Middle frontal gyrus (tissue), 1 donor: Measurements from ENCODE around the gene SGMS1.
A peak's percentile ranks its signal among the peaks of the same experiment; 100 is the strongest.

Experiments
- DNase-seq: peaks from one replicate; pipeline ENCODE4 v3.0.0-alpha.2; 2015; ENCODE audit warnings: low spot score; ENCODE audit errors: extremely low spot score

The SGMS1 gene

DNA sequence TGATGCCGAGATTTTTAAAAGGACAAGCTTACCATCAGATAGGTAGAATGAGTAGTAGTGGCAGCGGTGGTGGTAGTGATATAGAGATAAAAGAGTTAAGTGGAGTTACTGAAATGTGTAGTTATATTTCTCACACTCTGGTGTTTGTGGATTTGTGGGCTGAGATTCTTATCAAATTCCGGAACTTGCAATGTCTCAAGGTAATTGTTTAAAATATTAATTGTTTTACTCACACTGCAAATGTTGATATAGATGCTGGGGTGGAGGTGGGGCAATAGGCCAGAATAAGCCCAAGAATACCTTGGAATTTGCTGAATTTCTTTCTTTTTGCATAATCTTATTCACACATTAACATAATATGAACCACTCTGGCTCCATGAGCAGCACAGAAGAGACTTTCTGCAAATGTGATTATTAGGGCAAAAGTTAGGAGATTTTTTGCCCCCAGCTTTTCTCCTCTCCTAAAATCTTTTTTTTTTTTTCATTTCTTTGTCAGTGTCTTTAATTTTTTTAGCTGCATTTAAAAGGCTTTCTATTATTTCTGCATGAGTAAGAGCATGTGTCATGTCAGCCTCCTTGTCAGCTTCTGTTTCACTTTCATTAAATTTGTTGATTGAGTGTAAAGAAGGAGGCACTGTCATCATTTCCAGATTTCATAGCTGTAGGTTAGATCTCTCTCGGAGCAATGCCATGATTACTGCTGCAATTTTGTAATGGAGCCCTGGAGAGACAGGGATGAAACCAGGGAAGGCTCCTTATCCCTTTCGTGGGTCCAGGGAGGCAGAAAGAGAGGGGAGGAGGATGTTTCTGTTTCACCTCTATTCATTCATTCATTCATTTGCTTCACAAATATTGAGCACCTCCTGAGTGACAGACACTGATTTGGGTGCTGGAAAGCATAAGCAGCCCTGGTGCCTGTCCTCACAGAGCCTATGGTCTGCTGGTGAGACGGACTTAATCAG lies 13.1 kb upstream of the SGMS1 start:
- DNase-seq = no peak

DNA sequence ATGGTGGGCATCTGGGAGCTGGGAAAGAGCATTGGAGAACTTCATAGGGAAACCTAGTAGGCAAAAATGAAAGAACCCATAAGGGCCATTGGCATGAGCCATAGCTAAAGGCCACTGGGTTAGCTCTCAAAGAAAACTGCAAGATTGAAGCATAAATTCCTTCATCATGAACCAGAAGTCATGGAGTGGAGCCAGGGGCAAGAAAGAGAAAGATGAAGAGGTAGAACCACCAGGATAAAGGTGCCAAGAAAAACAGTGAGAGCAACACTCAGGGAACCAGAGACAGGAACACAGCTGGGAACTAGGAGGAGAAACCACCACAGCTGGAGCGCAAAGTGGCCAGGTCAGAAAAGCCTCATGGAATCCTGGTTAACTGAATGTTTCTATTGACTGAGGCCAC lies 11.5 kb upstream of the SGMS1 start:
- DNase-seq = no peak

DNA sequence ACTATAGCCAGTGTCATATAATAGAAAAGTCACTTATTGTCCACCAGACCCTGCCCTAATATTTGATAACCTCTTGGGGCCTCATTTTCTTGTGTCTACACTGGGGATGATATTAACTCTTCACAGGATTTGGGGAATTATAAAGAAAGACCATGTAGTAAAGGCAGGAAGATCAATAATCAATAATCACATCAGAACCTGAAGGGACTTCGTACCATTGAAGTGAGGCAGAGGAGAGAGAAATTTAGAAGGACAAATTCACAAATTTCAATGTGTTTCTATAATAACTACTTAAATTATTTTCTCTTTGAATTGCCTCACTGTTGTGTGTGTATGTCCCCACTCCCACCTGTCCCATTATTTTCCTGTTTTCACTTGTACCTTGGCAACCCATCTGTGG lies 10.7 kb upstream of the SGMS1 start:
- DNase-seq = no peak

DNA sequence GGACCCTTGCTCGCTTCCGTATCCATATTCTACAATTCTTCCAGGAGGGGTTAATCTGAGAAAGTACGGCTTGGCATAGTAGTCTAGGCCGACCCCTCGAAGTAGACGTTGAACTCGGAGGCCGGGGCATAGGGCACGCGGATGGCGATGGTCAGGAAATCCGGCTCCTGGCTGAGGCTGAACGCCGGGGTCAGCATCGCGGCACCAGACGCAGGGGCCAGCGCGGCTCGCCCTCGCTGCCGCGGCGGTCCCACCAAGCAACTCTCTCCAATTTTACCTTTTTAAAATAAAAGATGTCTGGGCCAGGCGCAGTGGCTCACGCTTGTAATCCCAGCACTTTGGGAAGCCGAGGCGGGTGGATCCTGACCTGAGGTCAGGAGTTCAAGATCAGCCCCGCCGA lies 7.3 kb upstream of the SGMS1 start:
- DNase-seq = no peak

DNA sequence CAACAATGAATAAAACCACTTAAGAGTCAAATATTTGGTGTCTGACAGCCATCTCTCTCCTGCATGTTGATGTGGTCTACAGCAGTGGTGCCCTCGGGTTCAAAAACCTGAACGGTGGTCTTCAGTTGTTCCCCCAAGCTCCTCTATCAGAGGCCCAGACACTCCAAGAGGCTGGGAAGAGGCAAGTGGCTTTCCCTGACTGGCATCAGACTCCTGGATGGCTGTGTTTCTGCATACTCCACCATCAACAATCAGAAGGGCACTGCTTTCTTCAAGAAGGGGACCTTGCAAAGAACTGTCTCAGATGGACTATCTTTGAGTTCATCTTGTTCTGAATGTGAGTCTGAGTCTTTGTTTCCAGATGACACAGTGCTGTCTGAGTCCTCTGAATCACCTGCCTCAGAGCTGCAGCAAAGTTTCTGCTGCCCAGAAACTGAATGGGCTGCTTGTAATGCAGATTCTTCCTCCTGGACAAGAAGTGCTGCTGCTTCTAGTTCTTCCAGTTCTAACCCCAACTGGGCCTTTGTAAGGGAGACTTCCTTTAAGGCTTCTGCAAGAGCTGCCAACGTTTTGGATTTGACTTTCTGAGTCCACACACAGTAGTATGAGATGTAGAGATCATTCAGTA lies 5.9 kb upstream of the SGMS1 start:
- DNase-seq = no peak

DNA sequence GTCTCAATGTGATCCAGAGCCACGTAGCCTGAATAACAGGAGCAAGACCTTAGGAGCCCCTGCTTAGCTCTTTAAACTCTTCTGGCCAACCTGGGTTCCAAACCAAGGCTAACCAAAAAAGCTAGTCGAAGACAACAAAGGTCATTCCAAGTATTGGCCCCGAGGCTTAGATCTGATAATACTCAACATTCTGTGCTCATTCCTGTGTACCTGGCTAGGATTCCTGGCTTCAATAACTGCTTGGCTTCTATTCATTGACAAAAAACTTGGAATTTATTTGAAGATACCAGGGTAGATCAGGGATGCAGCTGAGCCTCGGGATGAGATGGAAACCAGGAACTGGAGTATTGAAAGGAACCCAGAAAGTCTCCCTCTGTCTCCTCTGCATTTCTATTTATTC lies 4.1 kb upstream of the SGMS1 start:
- no peak for DNase-seq

DNA sequence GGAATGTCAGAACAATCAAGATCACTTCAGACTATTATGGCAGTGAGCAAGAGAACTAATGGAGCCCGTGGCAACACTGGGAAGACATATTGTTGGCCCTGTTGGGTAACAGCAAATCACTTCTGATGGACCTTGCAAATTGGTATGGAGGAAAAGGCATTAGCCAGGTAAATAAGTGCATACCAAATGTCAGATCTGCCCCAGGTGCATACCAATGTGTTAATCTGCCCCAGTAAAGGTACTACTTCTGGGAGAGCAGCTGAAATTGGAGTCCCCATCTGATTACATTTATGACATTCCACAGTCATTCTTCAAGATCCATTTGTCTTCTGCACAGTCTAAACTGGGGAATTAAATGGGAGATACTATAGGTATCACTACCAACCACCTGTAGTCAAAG lies 3.7 kb upstream of the SGMS1 start:
- no peak for DNase-seq

DNA sequence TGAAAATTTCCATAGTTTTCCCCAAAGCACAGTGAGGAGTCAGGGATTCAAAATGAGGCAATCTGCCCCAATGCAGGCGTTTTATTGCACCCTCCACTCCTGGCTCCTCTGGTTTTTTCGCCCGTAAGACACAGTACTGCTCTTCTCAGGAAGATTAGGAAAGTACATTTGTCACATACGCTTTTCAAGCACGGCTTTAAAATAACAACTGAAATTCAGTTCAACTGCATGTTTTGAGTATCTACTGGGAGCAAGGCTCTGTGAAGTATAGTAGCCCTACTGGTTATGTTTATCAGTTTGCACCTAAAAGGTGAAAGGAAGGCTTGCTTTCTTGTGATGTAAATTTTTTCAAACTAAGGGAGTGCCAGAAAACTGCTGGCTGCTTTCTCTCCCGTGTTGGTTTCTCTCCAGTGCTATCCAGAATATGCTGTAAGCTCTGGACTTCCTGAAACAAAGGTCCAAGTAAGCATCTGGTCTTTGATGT lies 1.9 kb upstream of the SGMS1 start:
- DNase-seq = peak; percentile 12

DNA sequence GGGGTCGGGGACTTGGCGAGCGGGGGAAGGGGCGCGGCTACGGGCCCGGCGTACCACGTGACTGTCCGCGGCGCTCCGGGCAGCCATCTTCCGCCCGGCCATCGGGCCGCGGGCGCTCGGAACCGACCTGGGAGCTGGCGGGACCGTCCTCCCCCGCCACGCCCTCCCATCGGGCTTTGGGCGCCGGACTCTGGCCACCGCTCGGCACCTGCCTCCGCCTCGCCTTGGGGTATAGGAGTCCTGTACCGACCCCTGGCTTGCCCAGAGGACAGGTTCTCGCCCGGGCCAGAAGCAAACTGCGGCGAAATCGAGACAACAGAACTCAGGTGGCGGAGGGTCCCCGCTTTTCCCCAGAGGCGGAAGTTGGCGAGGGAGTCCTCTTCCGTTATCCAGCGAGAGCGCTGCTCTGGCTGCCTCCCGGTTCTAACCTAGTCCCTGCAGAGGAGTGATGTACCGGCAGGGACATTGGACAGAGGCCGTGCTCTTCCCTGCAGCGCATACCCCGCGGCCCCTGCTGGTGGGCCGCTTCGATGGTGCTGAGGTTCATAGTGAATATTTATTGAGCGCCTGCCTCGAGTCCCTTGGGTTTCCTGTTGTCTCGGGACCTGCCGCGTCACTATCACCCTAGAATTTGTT lies 1.2 kb upstream of the SGMS1 start:
- DNase-seq = peak; percentile 13

DNA sequence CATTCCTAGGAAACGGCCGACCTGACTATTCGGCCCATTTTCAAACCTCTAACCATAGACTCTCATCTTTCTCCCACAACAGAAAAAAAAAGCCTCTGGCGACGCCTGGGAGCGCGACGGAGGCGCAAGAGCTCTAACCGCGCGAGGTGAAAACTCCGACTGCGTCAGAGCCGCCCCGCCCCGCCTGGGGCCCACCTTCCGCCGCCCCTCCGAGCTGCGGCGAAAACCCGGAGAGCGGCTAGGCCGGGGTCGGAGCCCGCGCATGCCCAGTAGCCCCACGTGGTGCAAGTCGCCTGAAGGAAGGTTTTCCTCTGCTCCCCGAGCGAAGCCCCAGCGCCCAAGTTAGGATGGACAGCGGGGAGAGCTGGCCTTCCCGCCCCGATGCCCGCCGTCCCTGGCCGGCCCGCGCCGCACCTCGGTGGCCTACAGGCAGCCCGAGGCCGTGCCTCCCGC lies 683 bp upstream of the SGMS1 start:
- peak; percentile 90 for DNase-seq

DNA sequence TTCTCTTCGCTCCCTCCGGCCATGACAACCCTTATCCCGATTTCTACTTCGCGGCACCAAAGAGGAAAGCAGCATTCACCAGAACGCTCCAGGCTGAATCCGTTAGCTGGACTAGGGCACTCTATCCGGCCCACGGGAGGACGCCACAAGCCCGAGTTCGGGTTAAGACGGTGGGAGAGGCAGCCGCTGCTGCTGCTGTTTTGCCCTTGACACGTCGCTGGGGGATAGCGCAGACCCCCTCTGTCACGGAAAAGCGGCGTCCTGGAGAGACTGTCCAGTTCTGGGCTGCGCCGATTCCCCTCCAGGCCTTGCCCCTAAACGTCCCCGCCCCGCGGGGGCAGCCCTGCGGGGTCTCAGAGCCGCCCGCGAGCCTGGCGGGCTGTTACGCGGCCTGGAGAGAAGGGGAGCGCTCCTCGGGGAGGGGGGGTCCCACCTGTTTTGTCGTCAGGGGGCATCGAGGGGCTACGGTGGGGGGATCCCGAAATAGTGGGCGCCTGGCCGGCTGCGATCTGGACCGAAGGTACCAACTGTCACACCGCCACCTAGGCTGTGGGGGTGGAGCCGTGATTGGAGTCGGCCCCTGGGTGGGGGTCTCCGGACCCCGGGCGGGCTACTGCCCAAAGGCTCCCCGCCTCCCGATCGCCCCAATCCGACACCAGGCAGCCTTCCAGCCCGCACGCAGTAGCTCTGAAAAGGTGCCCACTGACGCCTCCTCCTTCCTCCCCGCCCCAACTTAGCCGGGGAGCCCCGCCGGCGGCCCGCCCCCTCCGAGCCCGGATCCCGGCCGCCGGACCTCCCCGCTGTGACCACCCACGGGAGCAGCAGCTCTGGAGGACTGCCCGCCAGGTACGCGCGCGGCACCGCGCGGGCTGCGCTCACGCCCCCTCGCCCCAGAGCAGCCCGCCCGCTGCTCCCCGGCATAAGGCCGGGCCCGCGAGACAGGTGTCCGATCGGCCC lies 772 bp downstream of the SGMS1 start:
- no peak for DNase-seq

DNA sequence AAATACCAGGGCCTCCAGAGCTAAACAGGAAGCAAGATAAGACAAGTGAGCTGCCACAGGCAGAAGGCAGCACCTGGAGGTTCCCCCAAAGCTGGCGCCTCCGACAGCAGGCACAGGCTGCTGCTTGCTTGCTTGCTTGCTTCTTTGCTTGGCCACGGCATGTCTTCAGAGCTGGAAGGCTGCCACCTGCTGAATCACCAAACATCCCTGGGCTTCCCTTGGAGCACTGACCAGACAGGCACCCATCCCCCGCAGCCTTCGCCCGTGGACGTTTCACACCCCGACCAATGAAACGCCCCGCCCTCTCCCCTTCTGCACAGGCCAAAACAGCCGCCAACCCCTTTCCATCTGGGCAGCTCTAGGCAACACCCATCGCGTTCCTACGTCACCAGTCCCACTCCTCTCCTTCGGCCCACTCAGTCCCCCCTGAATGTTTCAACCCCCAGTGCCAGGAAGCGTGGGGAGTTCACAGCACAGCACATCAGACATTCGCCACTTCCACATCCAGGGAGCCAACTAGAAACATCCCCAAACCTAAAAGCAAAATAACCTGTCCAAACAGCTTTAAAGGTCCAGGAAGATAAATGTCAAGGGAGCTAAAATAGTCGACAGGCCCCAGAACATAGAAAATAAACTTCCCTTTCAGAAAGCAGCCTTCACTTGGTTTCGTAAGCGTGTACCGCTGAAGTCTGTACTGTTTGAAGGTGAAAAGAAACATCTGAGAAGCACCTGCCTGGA lies 1.6 kb downstream of the SGMS1 start:
- DNase-seq = peak; percentile 80

DNA sequence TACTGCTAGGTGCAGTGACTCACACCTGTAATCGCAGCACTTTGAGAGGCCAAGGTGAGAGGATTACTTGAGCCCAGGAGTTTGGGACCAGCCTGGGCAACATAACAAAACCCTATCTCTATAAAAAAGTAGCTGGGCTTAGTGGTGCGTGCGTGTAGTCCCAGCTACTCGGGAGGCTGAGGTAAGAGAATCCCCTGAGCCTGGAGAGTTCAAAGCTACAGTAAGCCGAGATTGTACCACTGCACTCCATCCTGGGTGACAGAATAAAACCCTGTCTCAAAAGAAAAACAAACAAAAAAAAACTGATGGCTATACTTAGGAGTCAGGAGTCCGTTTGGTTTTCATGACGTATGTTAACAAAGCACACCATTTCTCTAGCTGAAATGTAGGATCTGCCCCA lies 2.9 kb downstream of the SGMS1 start:
- no peak for DNase-seq

DNA sequence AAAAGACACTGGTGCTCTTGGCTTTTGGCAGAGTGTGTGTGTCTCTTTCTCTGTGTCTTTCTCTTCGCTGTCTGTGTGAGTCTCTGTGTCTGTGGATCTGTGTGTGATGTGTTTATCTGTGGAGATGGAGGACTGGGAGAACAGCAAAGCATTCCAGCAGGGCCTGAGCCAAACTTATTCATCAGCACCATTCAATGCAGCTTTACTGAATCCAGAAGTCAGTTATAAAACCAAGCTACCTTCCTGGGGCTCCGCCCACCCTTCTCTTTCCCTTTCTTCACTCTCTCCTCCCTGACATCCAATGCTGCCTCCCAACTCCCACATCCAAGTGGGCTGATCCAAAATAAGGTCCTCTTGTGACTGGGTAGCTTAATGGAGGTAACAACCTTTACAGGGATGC lies 3.9 kb downstream of the SGMS1 start:
- peak; percentile 29 for DNase-seq

DNA sequence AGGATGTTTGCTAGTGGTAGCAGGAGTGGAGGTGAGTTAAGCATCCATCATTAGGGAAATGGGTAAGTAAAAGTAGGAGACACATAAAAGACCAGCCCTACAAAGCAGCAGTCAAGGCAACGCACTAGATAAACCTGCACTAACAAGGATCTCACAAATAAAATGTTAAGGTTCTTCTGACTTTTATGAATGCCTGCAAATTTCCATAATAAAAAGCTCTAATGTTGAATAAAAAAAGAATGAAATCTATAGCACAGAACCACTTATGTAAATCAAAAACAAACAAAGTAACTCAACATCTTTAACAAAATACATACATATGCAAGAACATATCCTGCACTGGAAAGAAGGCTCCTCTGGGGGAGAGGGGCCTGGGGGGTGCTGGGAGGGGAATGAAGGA lies 4.6 kb downstream of the SGMS1 start:
- no peak for DNase-seq

DNA sequence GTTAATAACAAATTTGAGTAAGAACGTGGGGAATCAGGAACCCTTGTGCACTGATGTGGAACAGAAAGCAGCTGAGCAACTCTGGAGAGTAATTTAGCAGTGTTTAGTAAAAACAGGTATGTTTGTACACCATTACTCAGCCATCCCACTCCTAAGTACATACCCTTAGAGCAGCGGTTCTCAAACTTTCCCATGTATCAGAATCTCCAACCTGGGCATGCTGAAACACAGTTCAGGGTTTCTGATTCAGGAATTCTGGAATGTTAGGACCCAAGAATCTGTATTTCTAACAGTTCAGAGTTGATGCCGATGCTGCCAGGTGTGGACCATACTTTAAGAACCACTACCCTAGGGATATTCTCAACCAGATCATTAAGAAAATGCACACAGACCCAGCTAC lies 5.1 kb downstream of the SGMS1 start:
- DNase-seq = no peak

DNA sequence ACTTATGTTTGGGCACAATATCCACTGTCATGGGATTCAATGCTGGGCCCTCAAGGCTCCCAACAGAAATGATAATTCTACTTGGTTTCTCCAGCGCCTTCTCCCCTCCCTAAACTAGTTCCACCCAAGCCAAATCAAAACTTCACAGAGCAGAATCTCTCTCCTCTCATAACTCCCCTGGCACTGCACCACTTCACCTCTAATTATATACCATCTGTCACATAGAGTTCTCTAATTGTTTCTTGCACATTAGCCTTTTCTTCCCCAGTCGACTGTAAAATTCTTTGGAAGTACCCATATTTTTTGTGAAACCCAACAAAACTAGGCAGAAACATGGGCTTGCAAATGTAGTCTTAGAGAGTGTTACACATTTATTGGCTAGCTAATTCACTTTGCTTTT lies 8.1 kb downstream of the SGMS1 start:
- DNase-seq = no peak

DNA sequence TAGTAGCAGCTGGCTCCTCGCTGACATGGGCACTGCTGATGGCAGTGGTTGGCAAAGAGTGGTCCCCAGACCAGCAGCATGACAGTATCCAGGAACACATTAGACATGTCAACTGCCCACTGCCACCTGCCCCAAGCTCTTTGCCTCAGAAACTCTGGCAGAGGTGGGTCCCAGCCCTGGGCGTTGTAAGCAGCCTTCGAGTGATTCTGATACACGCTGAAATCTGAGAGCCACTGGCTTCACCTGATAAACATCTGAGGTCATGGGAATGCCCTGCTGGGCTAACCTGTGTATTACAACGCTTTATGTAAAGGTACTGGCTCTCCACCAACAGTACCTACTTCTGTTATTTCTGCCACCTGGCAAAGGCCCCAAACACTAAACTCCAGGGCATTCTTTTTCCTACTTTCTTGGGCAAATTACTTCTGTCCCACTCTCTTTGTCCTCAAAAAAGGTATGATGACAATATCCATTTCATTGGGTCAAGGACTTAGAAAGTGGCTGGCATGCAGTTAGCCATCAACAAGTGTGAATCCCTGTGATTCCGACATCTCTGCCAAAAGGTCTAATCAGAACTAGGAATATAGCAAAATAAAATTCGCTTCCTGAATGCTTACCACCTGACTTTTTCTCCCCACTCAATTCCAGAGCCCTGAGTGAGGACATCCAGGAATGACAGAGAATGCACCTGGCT lies 9.2 kb downstream of the SGMS1 start:
- DNase-seq = no peak

DNA sequence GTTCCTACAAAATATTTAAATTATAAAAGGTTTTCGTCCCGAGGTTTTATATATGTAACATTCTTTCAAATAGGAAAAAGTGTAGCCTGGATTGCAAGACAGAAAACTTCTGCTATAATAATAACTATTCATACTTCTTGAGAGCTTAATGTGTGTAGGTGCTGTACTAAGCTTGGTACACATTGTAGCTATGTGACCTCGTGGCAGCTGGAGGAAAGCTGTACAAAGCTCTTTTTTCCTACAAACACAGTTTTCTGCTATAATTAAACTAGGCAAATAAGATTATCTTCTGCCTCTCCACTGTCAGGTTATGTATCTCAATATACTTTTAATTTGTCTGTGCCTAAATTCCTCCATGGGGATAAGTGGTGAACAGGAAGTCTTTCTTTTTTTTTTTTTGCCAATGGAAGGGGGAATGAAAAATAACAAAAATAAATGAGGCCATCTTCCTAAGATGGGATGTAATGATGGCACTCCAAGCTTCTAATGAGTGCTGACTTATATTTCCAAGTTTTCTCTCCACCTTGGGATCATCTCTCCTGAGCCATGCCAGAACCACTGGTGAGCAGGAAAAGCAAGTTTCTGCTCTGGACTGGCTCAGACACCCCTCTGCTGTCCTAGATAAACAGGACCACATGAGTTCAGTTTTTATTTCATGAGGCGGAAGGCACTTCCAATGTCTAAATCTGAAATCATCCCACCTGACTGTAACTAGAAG lies 9.9 kb downstream of the SGMS1 start:
- no peak for DNase-seq
